Measurements from ENCODE around the gene NMBR.

DNA sequence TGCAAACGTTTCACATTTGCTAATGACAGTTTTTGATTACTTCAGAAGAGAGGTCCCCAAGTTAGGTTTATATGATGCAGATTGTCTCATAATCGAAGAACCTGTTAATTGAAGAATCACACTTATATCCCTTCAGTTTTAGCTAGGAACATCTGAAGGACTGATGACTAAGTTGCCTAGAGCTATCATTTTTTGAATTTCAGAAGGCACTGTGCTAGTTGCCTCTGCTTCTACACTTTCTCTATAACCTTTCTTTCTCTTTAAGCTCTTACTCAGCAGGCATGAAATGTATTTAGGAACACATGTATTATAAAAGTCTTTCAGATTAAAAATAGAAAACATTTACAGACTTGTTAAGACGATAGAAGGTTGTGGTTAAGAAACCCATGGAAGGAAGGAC, 28.6 kb downstream of the NMBR start:
- no peak for TF ChIP-seq POLR2A (IDR thresholded peaks at IDR 0.05)
- no peak for TF ChIP-seq CTCF (IDR thresholded peaks at IDR 0.05)

All from suprapubic skin (tissue), 3 donors.